ENCODE results near the gene TCHHL1.

The TCHHL1 gene

GRCh38 chr1:152039461-152039860 lies 49.4 kb downstream of the TCHHL1 start:
- H3K4me1 ChIP-seq, result peaks cover 2% of the 10 kb centered on the region; the same call in 1 of the 2 replicates
- no peak for DNase-seq
- no peaks in the 10 kb centered on the region for H3K9me3 ChIP-seq
- no peak for TF ChIP-seq CTCF (IDR thresholded peaks at IDR 0.05; ENCODE audit: low read depth, low read length)
- no peaks in the 10 kb centered on the region for H3K36me3 ChIP-seq
- no peak overlapping the region for H3K4me3 ChIP-seq (ENCODE audit: low read depth, low read length)
- no peaks in the 10 kb centered on the region for H3K27me3 ChIP-seq

- peaks cover 2% of the 10 kb centered on the region; the same call in 1 of the 2 replicates for H3K4me1 ChIP-seq
- TF ChIP-seq CTCF (IDR thresholded peaks at IDR 0.05; ENCODE audit: low read depth, low read length), result no peak
- H3K9me3 ChIP-seq, result no peaks in the 10 kb centered on the region
- DNase-seq, result no peak
- H3K36me3 ChIP-seq, result no peaks in the 10 kb centered on the region
- H3K27me3 ChIP-seq, result no peaks in the 10 kb centered on the region
- H3K4me3 ChIP-seq (ENCODE audit: low read depth, low read length), result no peak overlapping the region
Measured at GRCh38 chr1:152038871-152039270, 50.0 kb downstream of the TCHHL1 start.

GRCh38 chr1:152036267-152037216 lies 52.3 kb downstream of the TCHHL1 start, which contains the start of gene S100A11:
Gene S100A11, minus strand, starts transcription at chr1:152037004. Its CDS starts 89 bp downstream, at chr1:152036915.
- no peaks in the 10 kb centered on the region for H3K9me3 ChIP-seq
- H3K4me3 ChIP-seq (ENCODE audit: low read depth, low read length), result peak within 1 kb of the TSS; percentile 83
- H3K4me1 ChIP-seq, result peaks cover 2% of the 10 kb centered on the region; the same call in 1 of the 2 replicates
- H3K27me3 ChIP-seq, result no peaks in the 10 kb centered on the region
- TF ChIP-seq CTCF (IDR thresholded peaks at IDR 0.05; ENCODE audit: low read depth, low read length), result no peak
- peaks cover 12% of the 10 kb centered on the region for H3K36me3 ChIP-seq
- DNase-seq, result peak; percentile 88

GRCh38 chr1:152035539-152036266 lies 53.2 kb downstream of the TCHHL1 start:
- peaks cover 2% of the 10 kb centered on the region; the same call in 1 of the 2 replicates for H3K4me1 ChIP-seq
- no peak for DNase-seq
- no peak for TF ChIP-seq CTCF (IDR thresholded peaks at IDR 0.05; ENCODE audit: low read depth, low read length)
- H3K4me3 ChIP-seq (ENCODE audit: low read depth, low read length), result peak overlapping the region; percentile 83
- no peaks in the 10 kb centered on the region for H3K9me3 ChIP-seq
- no peaks in the 10 kb centered on the region for H3K27me3 ChIP-seq
- peaks cover 12% of the 10 kb centered on the region for H3K36me3 ChIP-seq

GRCh38 chr1:152034654-152035538 lies 54.0 kb downstream of the TCHHL1 start:
- peak; percentile 88 for TF ChIP-seq CTCF (IDR thresholded peaks at IDR 0.05; ENCODE audit: low read depth, low read length)
- peak overlapping the region; percentile 83 for H3K4me3 ChIP-seq (ENCODE audit: low read depth, low read length)
- peaks cover 12% of the 10 kb centered on the region for H3K36me3 ChIP-seq
- peak; percentile 59 for DNase-seq
- H3K27me3 ChIP-seq, result no peaks in the 10 kb centered on the region
- no peaks in the 10 kb centered on the region for H3K9me3 ChIP-seq
- H3K4me1 ChIP-seq, result peaks cover 2% of the 10 kb centered on the region; the same call in 1 of the 2 replicates
